Measurements from ENCODE around the gene RTN4. TPM values are rescaled to one million over a fixed set of nuclear protein-coding genes. Genes with fewer than 3 reads are reported as not detected.

Gene RTN4
- total and polyA plus RNA-seq, 2 experiments from 2014 or later, result 186 to 223 TPM

- DNase-seq (ENCODE audit: low read depth in 1 of 2, low spot score in 1 of 2), result no peak
- Histone ChIP-seq H3K27me3 (peaks cover 84% of the 10 kb centered on the region), H3K9me3 (ENCODE audit: low read depth) (no peaks in the 10 kb centered on the region), H3K4me3 (no peak overlapping the region), H3K27ac (no peak overlapping the region), H3K36me3 (no peaks in the 10 kb centered on the region), H3K4me1 (ENCODE audit: low read depth) (no peaks in the 10 kb centered on the region)
- TF ChIP-seq CTCF (IDR thresholded peaks at IDR 0.05; ENCODE audit: low read depth, low read length), result no peak
Observed at GRCh38 chr2:54962935-54963440, 87.3 kb downstream of the RTN4 start.

- H3K4me1 ChIP-seq (ENCODE audit: low read depth), result no peaks in the 10 kb centered on the region
- no peaks in the 10 kb centered on the region for H3K36me3 ChIP-seq
- H3K27me3 ChIP-seq, result peaks cover 80% of the 10 kb centered on the region
- no peak overlapping the region for H3K4me3 ChIP-seq
- no peak overlapping the region for H3K27ac ChIP-seq
- H3K9me3 ChIP-seq (ENCODE audit: low read depth), result no peaks in the 10 kb centered on the region
- TF ChIP-seq CTCF (IDR thresholded peaks at IDR 0.05; ENCODE audit: low read depth, low read length), result no peak
- DNase-seq (ENCODE audit: low read depth in 1 of 2, low spot score in 1 of 2), result no peak
Observed at GRCh38 chr2:54962511-54962910, 87.7 kb downstream of the RTN4 start.

- H3K4me3 ChIP-seq, result no peak overlapping the region
- TF ChIP-seq CTCF (IDR thresholded peaks at IDR 0.05; ENCODE audit: low read depth, low read length), result no peak
- DNase-seq (ENCODE audit: low read depth in 1 of 2, low spot score in 1 of 2), result no peak
- H3K9me3 ChIP-seq (ENCODE audit: low read depth), result no peaks in the 10 kb centered on the region
- no peaks in the 10 kb centered on the region for H3K36me3 ChIP-seq
- H3K27ac ChIP-seq, result no peak overlapping the region
- no peaks in the 10 kb centered on the region for H3K4me1 ChIP-seq (ENCODE audit: low read depth)
- peaks cover 56% of the 10 kb centered on the region for H3K27me3 ChIP-seq
Observed at GRCh38 chr2:54960164-54960563, 90.1 kb downstream of the RTN4 start.

- H3K27ac ChIP-seq, result no peak overlapping the region
- H3K9me3 ChIP-seq (ENCODE audit: low read depth), result no peaks in the 10 kb centered on the region
- H3K4me3 ChIP-seq, result no peak overlapping the region
- no peak for TF ChIP-seq CTCF (IDR thresholded peaks at IDR 0.05; ENCODE audit: low read depth, low read length)
- H3K4me1 ChIP-seq (ENCODE audit: low read depth), result no peaks in the 10 kb centered on the region
- no peak for DNase-seq (ENCODE audit: low read depth in 1 of 2, low spot score in 1 of 2)
- H3K27me3 ChIP-seq, result peaks cover 43% of the 10 kb centered on the region
- no peaks in the 10 kb centered on the region for H3K36me3 ChIP-seq
Observed at GRCh38 chr2:54958717-54959371, 91.4 kb downstream of the RTN4 start.

- H3K27me3 ChIP-seq, result peaks cover 29% of the 10 kb centered on the region
- H3K9me3 ChIP-seq (ENCODE audit: low read depth), result no peaks in the 10 kb centered on the region
- DNase-seq (ENCODE audit: low read depth in 1 of 2, low spot score in 1 of 2), result no peak
- H3K36me3 ChIP-seq, result no peaks in the 10 kb centered on the region
- no peaks in the 10 kb centered on the region for H3K4me1 ChIP-seq (ENCODE audit: low read depth)
- TF ChIP-seq CTCF (IDR thresholded peaks at IDR 0.05; ENCODE audit: low read depth, low read length), result no peak
- no peak overlapping the region for H3K4me3 ChIP-seq
- no peak overlapping the region for H3K27ac ChIP-seq
Observed at GRCh38 chr2:54957321-54957999, 92.8 kb downstream of the RTN4 start.

Measured in cardiac muscle cell (in vitro differentiated cells and primary cell).